SK-N-SH (cell line): ENCODE results near the gene LRP11. TPM values are rescaled to one million over a fixed set of nuclear protein-coding genes. Genes with fewer than 3 reads are reported as not detected.
"Not testable (repeated sequence)": the region's sequence is repeated elsewhere in the genome, so short reads cannot be mapped to it uniquely, and the experiment has no call there.

Experiments used
- CTCF ChIA-PET: fragments of 300-600, 350-600 bp; formaldehyde crosslinking; extraction: SDS; loops from one replicate; lab custom pipeline; 2021; lab: Yijun Ruan, JAX
- POLR2A ChIA-PET: fragments of 350-600 bp; sonication (Branson Sonifier 250); formaldehyde crosslinking; extraction: SDS; loops from one replicate; lab custom pipeline; 2020; ENCODE audit warnings: antibody characterized with exemption, inconsistent platforms; lab: Yijun Ruan, JAX
- DNase-seq: peaks from one replicate; pipeline ENCODE4 v3.0.0; 2012
- H2AFZ ChIP-seq: fragments of 200-600 bp; sonication (generic); 2 replicates; pipeline ENCODE4 v1.8.1; 2016; ENCODE audit warnings: antibody characterized with exemption, mild to moderate bottlenecking, low read depth
- H3F3A ChIP-seq: fragments of 200-600 bp; sonication (generic); replicated peaks from 2 replicates; pipeline ENCODE3; 2016; ENCODE audit warnings: antibody characterized with exemption, mild to moderate bottlenecking; ENCODE audit not compliant: insufficient read depth
- H3K27ac ChIP-seq, 2 experiments: fragments of 200-500 bp in 1 of 2; fragments of 200-600 bp in 1 of 2; sonication (Bioruptor generic) in 1 of 2; sonication (generic), shearing (Covaris generic) in 1 of 2; 2 replicates each; pipeline versions ENCODE4 v1.5.1 to v1.6.1; 2014 to 2016; ENCODE audit warnings: low read depth in 2 of 2, inconsistent platforms in 1 of 2, low read length in 1 of 2, mild to moderate bottlenecking in 1 of 2, mixed read lengths in 1 of 2
- H3K27me3 ChIP-seq: fragments of 200-600 bp; sonication (generic), shearing (Covaris generic); 2 replicates; pipeline ENCODE4 v1.6.1; 2016; ENCODE audit warnings: mixed run types; ENCODE audit not compliant: insufficient read depth
- H3K36me3 ChIP-seq, 2 experiments: fragments of 200-500 bp in 1 of 2; fragments of 200-600 bp in 1 of 2; sonication (Bioruptor generic) in 1 of 2; sonication (generic) in 1 of 2; replicated peaks in 1 of 2; 2 replicates each; pipeline versions ENCODE3 to v1.5.1; 2014 to 2016; ENCODE audit warnings: low read length in 1 of 2, mild to moderate bottlenecking in 1 of 2; ENCODE audit not compliant: insufficient read depth in 2 of 2, control insufficient read depth in 1 of 2
- H3K4me1 ChIP-seq, 2 experiments: fragments of 200-500 bp in 1 of 2; fragments of 200-600 bp in 1 of 2; sonication (Bioruptor generic) in 1 of 2; sonication (generic), shearing (Covaris generic) in 1 of 2; 2 replicates each; pipeline versions ENCODE4 v1.5.1 to v1.6.1; 2014 to 2016; ENCODE audit warnings: low read depth in 1 of 2, low read length in 1 of 2, mixed run types in 1 of 2; ENCODE audit not compliant: insufficient read depth in 2 of 2, control insufficient read depth in 1 of 2
- H3K4me2 ChIP-seq: fragments of 200-600 bp; sonication (generic), shearing (Covaris generic); 2 replicates; pipeline ENCODE4 v1.6.1; 2017; ENCODE audit warnings: mixed run types
- H3K4me3 ChIP-seq, 2 experiments: fragments of 200-500 bp in 1 of 2; fragments of 200-600 bp in 1 of 2; sonication (Bioruptor generic) in 1 of 2; sonication (generic), shearing (Covaris generic) in 1 of 2; 2 replicates each; pipeline versions ENCODE4 v1.5.1 to v1.8.1; 2014 to 2016; ENCODE audit warnings: low read depth in 2 of 2, inconsistent platforms in 1 of 2, low read length in 1 of 2, mild to moderate bottlenecking in 1 of 2, mixed read lengths in 1 of 2, moderate library complexity in 1 of 2
- H3K79me2 ChIP-seq: fragments of 200-600 bp; sonication (generic); 2 replicates; pipeline ENCODE4 v1.8.1; 2017; ENCODE audit warnings: mild to moderate bottlenecking; ENCODE audit not compliant: insufficient read depth
- H3K9ac ChIP-seq: fragments of 200-600 bp; sonication (generic); 2 replicates; pipeline ENCODE4 v1.6.1; 2017; ENCODE audit warnings: mixed run types
- H3K9me2 ChIP-seq: fragments of 200-600 bp; sonication (generic); 2 replicates; pipeline ENCODE4 v1.6.1; 2017; ENCODE audit warnings: mixed run types
- H3K9me3 ChIP-seq: fragments of 200-600 bp; sonication (generic); 2 replicates; pipeline ENCODE4 v1.6.1; 2017; ENCODE audit warnings: mixed run types, mild to moderate bottlenecking, moderate library complexity
- H4K20me1 ChIP-seq: fragments of 200-600 bp; sonication (generic); 2 replicates; pipeline ENCODE4 v1.6.1; 2017; ENCODE audit warnings: mild to moderate bottlenecking, mixed run types; ENCODE audit not compliant: insufficient read depth
- CHD2 ChIP-seq: fragments of 150-350 bp; IDR thresholded peaks from 2 replicates; pipeline ENCODE4 v1.6.1; 2018; ENCODE audit warnings: low read length; ENCODE audit not compliant: partially characterized antibody
- CTCF ChIP-seq: fragments of 200-600 bp; sonication (generic); IDR thresholded peaks from 2 replicates; pipeline ENCODE4 v1.6.1; 2017; ENCODE audit warnings: antibody characterized with exemption, mild to moderate bottlenecking, moderate library complexity
- ELF1 ChIP-seq: IDR thresholded peaks from 2 replicates; pipeline ENCODE4 v1.4.0; 2012
- EP300 ChIP-seq, 2 experiments: IDR thresholded peaks; 2 replicates each; pipeline versions ENCODE4 v1.4.0 to v1.6.1; 2012; ENCODE audit warnings: borderline replicate concordance in 1 of 2, low read depth in 1 of 2, low read length in 1 of 2
- EZH2phosphoT487 ChIP-seq: fragments of 200-600 bp; sonication (generic); IDR thresholded peaks from 2 replicates; pipeline ENCODE4 v1.6.1; 2017; ENCODE audit warnings: low read depth, mixed run types, mild to moderate bottlenecking, antibody characterized with exemption, moderate library complexity, borderline replicate concordance
- MAX ChIP-seq: IDR thresholded peaks from 2 replicates; pipeline ENCODE4 v1.4.0; 2012; ENCODE audit warnings: low read depth
- RCOR1 ChIP-seq: fragments of 150-350 bp; IDR thresholded peaks from 2 replicates; pipeline ENCODE4 v1.6.1; 2017; ENCODE audit warnings: antibody characterized with exemption, low read length
- RFX5 ChIP-seq: IDR thresholded peaks from 2 replicates; pipeline ENCODE4 v1.6.1; 2012; ENCODE audit warnings: mild to moderate bottlenecking, improper control_type of control experiment, low read length
- RXRA ChIP-seq: IDR thresholded peaks from 2 replicates; pipeline ENCODE4 v1.4.0; 2012; ENCODE audit warnings: low read depth, mild to moderate bottlenecking, borderline replicate concordance
- TCF12 ChIP-seq: IDR thresholded peaks from 2 replicates; pipeline ENCODE4 v1.4.0; 2012
- TEAD4 ChIP-seq: IDR thresholded peaks from 2 replicates; pipeline ENCODE4 v1.4.0; 2012; ENCODE audit warnings: mild to moderate bottlenecking, borderline replicate concordance; ENCODE audit not compliant: insufficient read depth
- ZBTB33 ChIP-seq: IDR thresholded peaks from 2 replicates; pipeline ENCODE4 v1.4.0; 2012; ENCODE audit warnings: low read depth, borderline replicate concordance
- WGBS: methylation state at CpG from one replicate; pipeline ENCODE4 v1.1.6; 2017; ENCODE audit warnings: low lambda C conversion rate; 5-methylcytosine and 5-hydroxymethylcytosine counted together
- polyA plus RNA-seq, 3 experiments: library from polyadenylated mRNA; depleted of rRNA; stranded (reverse); fragments of >200 nt; gene quantifications; 2 replicates each; pipeline ENCODE4 v1.2.3, GENCODE V29; 2012

Gene LRP11
- polyA plus RNA-seq, 1 of the 3 experiments (the other 2 are of a cell fraction) = 25.0 TPM

GRCh38 chr6:149855040-149855654 is 9.0 kb downstream of the LRP11 start (continued):
- peak; percentile 34; the same call in 1 of the 2 replicates for TF ChIP-seq RXRA
- peak; percentile 80 for TF ChIP-seq TEAD4
- no peak for TF ChIP-seq EZH2phosphoT487
- peak in 1 of 2 experiments; percentile 80; a peak in 1 of 4 replicates for TF ChIP-seq EP300 (IDR thresholded peaks at IDR 0.05; ENCODE audit: borderline replicate concordance in 1 of 2, low read depth in 1 of 2, low read length in 1 of 2)
- TF ChIP-seq CHD2 = no peak
- TF ChIP-seq RFX5 = no peak
- TF ChIP-seq MAX = peak; percentile 65
- no peak for TF ChIP-seq CTCF
- TF ChIP-seq RCOR1 = no peak
- TF ChIP-seq TCF12 = peak; percentile 94
- TF ChIP-seq ZBTB33 = no peak

GRCh38 chr6:149854532-149854931 is 9.6 kb downstream of the LRP11 start:
- Histone ChIP-seq H3K4me1 (peaks cover 8 to 42% of the 10 kb centered on the region in 2 experiments), H3K9me2 (no peaks in the 10 kb centered on the region), H3F3A (peaks cover 43% of the 10 kb centered on the region), H2AFZ (0 out of 2 replicates have a peak overlapping the region, but pooled peaks have one; percentile 51), H3K9me3 (no peaks in the 10 kb centered on the region), H3K4me2 (peak overlapping the region; percentile 73), H3K79me2 (peaks cover 61% of the 10 kb centered on the region), H3K9ac (peak overlapping the region; percentile 77; the same call in 1 of the 2 replicates), H3K27ac (peak overlapping the region; percentile 76 to 98), H3K4me3 (no peak overlapping the region; a peak in 1 of 4 replicates), H4K20me1 (no peaks in the 10 kb centered on the region), H3K36me3 (peaks cover 0 to 7% of the 10 kb centered on the region in 2 experiments), H3K27me3 (no peaks in the 10 kb centered on the region)
- DNase-seq = no peak
- peak; percentile 36; the same call in 1 of the 2 replicates for TF ChIP-seq ELF1
- no peak for TF ChIP-seq MAX
- ChIA-PET POLR2A (no interaction called here), CTCF (interaction anchor here (0.7 to 1.0 kb wide), 2 partner anchors 9 to 21 kb away, joined by 3 read pairs; no protein-coding TSS in a partner anchor)
- 70% methylated on average over 6 of the region's 6 CpGs for WGBS

GRCh38 chr6:149854017-149854416 is 10.1 kb downstream of the LRP11 start:
- H3K4me1 ChIP-seq = peaks cover 8 to 40% of the 10 kb centered on the region in 2 experiments
- H3K4me3 ChIP-seq, DNase-seq, H4K20me1 ChIP-seq, H3K36me3 ChIP-seq, H3K27me3 ChIP-seq, POLR2A ChIA-PET, H3K9me3 ChIP-seq, H3K9me2 ChIP-seq, H2AFZ ChIP-seq, H3K4me2 ChIP-seq, CTCF ChIA-PET: not testable (repeated sequence)
- peaks cover 62% of the 10 kb centered on the region for H3K79me2 ChIP-seq
- H3K27ac ChIP-seq = peak overlapping the region in 1 of 2 experiments; percentile 98; a peak in 3 of 4 replicates
- WGBS = 90% methylated on average over 4 of the region's 4 CpGs
- peak overlapping the region; percentile 77; the same call in 1 of the 2 replicates for H3K9ac ChIP-seq
- peaks cover 46% of the 10 kb centered on the region for H3F3A ChIP-seq
